ENCODE measurements around the gene AGER.
A peak's percentile ranks its signal among the peaks of the same experiment; 100 is the strongest.
"Not testable (repeated sequence)": the region's sequence is repeated elsewhere in the genome, so short reads cannot be mapped to it uniquely, and the experiment has no call there.

AGER gene

DNA sequence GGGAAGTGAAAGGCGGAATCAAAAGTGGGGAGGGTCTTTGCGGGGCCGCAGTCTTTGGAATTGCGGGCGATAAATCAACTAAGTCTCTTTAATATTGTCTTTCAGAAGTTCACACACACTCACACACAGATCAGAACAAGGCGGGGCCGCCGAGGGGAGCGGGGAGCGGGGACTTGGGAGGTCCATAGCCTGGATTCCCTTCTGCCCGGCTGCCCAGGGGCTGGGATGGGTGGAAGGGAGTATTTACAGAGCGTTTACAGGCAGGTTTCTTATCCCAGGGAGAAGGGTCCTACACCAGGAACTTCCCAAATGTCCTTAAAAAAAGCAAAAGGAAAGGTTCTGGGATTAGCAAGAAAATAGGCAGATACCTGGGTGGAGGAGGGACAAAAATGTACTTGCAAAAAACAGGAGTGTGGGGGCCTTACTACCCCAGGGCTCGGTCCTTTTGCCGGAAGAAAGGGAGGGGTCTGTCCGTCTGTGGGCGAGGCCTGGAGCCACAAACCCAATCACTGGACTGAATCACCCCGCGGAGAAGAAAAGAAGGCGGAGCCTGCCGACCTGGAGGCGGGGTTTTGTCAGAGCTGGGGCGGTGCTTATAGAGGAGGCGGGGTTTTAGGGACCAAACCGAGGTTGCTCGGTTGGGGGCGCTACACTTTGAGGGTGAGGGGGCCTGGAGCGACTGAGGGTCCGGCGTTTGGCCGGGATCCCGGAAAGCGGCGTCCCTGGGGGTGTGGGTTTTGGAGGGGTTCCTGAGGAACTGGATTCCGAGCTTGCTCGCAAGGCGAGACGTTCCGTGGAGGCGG, 35.6 kb downstream of the AGER start:
- DNase-seq (ENCODE audit: low read depth in 2 of 2), result peak; percentile 70 to 79

DNA sequence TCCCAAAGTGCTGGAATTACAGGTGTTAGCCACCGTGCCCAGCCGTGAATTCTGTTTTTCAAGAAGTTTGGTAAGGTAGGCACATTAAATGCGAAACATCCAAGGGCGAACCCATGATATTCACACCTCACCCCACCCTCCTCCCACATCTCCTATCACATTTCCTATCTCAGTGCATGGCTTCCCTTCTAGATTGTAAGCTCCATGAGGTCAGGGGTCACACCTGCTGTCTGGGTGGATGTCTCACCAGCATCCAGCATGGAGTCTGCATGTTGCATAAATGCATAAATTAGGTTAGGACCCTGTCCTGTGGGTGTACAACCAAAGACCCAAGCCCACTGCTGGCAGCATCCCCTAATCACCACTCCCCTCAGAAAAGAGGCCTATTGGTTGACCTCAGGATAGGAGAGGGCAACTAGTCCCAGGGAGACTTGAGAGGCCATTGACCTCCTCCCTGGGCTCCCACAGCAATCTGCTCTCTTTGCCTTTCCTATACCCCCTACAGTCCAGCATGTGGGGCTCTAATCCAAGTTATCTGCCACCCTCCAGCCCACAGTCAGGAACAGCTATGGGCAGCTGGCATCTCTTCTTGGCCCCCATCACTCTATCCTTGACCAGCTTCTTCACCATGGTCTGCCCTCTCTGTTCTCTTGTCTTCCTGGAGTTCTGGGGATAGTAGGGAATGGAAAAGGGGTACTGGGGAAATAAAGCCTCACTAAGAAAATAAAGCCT, 36.5 kb downstream of the AGER start:
- no peak for DNase-seq (ENCODE audit: low read depth in 2 of 2)

DNA sequence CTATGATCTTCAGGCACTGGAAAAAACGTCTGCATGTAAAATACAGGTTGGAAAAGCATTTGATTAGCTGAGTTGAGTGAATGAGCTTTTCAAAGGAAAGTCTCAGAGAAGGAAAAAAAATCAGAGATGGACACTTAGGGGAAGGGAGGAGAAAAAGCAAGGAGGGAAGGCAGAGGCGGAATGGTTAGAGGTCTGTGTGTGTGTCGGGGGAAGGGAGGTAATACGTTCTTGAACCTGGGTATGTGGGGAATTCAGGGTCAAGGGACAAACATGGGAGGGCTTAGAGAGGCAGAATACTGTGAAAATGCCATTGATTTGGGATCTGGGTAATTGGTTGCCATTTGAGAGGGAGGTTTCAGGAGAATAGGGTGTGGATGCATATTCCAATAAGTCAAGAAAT, 37.4 kb downstream of the AGER start:
- no peak for DNase-seq (ENCODE audit: low read depth in 2 of 2)

DNA sequence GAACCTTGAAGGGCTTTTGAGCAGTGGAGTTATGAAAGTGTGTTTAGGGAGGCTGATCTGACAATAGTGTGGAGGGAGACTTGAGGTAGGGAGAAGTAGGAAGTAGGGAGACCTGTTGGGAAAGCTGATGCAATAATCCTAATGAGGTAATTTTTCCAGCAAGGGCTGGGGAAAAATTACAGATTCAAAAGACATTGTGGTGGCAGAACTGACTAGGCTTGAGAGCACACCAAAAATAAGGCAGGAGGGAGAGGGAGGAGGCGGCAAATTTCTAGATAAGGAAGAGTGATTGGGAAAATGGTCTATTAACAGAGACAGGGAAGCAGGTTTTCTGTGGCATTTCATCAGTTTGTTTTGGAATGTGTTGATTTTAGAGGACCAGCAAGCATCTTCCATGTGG, 37.8 kb downstream of the AGER start:
- no peak for DNase-seq (ENCODE audit: low read depth in 2 of 2)

DNA sequence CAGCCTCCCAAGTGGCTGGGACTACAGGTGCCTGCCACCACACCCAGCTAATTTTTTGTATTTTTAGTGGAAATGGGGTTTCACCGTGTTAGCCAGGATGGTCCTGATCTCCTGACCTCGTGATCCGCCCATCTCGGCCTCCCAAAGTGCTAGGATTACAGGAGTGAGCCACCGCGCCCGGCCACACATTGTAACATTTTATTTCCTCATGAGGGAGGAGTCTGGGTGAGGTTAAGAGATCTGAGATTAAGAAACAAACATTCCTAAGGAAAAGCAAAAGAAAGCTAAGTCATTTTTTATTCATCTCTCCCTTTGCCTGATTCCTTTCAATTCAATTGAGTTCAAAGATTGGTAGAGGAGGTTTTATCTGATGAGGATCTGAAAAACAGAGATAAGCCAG, 39.8 kb downstream of the AGER start:
- DNase-seq (ENCODE audit: low read depth in 2 of 2), result not testable (repeated sequence)

DNA sequence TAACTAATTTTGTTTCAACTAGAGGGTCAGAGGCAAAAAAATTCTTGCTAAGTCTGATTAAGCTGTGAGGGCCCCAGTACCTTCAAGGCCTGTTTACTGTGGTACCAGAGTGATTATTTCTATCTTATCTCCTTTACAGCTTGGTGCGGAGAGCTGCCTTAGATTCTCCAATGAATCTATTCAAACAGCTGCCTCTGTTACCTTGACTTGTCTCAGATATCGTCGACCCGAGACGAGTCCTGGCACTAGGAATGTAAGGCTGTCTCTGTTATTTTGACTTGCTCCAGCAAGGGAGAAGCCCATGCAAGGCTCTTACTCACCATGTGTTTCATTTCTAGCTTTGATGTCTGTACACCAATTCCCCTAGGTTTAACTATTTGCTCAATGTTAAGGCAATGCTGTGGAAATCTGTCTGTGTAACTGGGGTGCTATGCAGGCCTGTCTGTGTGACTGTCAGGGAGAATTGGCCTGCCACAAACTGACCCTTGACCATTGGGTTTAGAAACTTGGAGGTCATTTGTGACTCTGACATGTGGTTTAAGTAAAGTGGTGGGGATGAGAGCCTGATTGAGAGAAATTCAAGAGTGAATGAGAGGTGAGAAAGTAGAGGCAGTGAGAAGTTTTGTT, 43.5 kb downstream of the AGER start:
- DNase-seq (ENCODE audit: low read depth in 2 of 2), result no peak

DNA sequence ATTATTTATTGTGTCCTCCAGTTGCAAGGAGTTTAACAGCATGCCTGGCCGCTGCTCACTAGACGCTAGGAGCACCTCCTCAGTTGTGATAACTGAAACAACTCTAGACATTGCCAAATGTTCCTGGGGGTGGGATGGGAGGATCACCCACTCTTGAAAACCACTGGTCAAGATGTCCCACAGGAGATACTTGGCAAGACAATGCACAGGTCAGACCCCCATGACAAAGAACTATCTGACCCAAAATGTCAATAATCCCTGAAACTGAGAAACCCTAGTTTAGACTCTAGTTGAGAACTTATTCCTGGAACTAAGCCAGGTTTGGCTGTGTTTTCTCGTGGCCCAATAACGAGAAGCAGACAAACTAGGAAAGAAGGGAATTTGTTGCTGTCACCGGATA, 44.5 kb downstream of the AGER start:
- no peak for DNase-seq (ENCODE audit: low read depth in 2 of 2)

DNA sequence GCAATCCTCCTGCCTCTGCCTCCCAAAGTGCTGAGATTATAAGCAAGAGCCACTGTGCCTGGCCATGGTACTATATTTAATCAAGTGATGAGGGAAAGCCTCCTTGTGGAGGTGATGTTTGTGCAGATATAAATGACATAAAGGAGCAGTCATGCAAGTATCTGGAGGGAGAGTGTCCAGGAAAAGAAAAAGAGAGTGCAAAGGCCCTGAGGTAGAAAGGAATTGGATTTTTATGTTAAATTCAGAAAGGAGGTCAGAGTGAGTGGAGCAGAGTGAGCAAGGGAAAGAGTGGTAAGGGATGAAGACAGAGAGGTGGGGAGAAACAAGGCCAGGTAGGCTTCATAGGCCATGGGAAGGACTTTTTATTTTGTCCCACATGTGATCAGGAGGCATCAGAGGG, 46.6 kb downstream of the AGER start:
- no peak for DNase-seq (ENCODE audit: low read depth in 2 of 2)

DNA sequence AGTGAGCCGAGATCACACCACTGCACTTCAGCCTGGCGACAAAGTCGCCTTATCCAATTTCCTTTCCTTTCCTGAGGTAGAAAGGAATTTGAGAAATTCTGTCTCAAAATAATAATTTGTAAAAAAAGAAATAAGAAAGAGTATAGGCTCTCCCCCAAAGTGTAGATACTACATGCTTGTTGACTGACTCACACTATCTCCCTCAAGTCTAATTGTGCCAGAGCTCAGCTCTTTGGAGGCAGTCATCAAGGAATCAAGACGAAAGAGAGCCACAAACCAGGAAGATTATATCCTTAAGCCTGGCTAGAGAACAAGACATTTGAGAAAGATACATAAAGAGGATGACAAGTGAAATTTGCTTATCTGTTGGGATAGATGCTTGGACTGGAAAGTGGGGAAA, 50.3 kb downstream of the AGER start:
- DNase-seq (ENCODE audit: low read depth in 2 of 2), result no peak

DNA sequence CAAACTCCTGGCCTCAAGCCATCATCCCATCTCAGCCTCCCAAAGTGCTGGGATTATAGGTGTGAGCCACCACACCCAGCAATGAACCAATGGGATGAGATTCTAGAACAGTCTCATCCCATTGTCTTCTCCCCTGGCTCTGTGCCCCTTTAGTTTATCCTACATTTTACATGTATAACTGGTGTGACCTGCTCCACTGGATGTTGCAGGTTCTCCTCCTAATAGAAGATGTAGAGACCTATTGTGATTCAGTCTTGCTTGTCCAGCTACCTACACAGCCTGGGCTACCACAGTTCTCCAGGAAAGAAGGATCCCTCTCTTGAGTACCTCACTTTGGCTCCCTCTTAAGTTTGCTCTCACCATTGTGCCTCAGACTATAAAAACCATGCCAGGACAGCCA, 51.9 kb downstream of the AGER start:
- no peak for DNase-seq (ENCODE audit: low read depth in 2 of 2)

DNA sequence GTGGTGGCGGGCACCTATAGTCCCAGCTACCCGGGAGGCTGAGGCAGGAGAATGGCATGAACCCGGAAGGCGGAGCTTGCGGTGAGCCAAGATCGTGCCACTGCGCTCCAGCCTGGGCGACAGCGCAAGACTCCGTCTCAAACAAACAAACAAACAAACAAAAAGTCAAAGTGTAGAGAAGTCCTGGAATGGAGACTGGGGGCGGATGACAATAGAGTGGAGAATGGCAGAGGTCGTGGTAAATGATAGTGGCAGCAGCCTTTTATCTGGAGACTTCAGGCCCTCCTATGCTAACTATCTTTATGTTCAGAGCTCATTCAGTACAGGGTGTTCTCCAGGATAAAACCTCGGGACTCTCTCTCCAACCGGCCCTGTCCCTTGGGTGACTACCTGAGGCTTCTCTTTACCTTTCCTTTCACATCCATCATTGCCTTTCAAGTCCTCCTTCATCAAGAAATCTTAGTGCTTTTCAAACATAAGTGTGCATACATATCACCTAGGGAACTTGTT, 52.6 kb downstream of the AGER start:
- no peak for DNase-seq (ENCODE audit: low read depth in 2 of 2)

Data from stimulated activated CD4-positive, alpha-beta T cell treated with anti-CD3 and anti-CD28 coated beads, Interleukin-15, amount 100 ng/mL, for 48 hours (primary cell).